NCI-H2081 (cell line): ENCODE measurements around the gene FOXP4.
"Not testable (repeated sequence)": the region's sequence is repeated elsewhere in the genome, so short reads cannot be mapped to it uniquely, and the experiment has no call there.

Experiments used
- DNase-seq, 2 experiments: peaks; one replicate each; lab custom pipeline; 2025; lab: John Stamatoyannopoulos, UW

The FOXP4 gene

GRCh38 chr6:41599015-41599851, 53.1 kb downstream of the FOXP4 start:
- peak in 1 of 2 experiments; percentile 30 for DNase-seq

DNA sequence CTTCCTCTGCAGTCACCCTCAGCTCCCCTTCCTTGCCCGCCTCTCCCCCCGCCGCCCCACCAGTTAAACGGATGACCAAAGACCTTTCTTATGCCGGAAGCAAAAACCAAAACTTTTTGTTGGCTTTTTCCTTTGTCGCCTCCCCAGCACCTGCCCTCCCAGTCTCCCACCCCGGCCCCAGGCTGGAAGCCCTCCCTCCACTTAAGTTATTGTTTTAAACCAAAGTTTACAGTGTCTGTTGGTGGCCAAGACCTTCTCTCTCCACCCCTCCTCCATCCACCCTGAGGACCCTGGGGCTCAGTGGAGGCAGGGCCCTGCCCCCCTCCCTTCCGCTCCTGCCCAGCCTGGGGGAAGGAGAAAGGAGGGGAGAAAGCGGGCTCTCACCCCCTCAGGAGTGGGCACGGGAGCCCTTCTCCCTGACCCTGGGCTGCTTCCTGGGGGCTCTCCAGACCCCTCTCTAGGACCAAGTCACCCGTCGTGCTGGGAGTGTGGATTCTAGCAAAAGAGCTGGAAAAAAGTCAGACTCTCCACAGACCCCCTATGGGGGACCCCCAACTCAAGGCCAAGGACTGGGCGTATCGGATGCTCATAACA, 53.8 kb downstream of the FOXP4 start:
- DNase-seq: no peak

GRCh38 chr6:41600499-41601247, 54.5 kb downstream of the FOXP4 start:
- DNase-seq: no peak

DNA sequence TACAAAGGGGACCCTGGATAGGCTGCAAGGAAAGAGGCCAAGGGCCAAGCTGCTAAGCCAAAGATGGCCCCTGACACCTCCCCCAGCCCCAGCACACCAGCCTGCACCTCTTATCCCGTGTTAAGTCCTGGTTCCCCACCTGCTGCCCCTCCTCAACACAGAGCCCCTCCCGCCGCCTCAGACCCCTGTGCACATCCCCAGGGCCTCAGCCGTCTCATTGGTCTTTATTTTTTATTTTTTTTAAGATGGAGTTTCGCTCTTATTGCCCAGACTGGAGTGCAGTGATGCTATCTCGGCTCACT, 55.0 kb downstream of the FOXP4 start:
- DNase-seq: no peak

GRCh38 chr6:41602422-41602743, 56.2 kb downstream of the FOXP4 start:
- DNase-seq: no peak

DNA sequence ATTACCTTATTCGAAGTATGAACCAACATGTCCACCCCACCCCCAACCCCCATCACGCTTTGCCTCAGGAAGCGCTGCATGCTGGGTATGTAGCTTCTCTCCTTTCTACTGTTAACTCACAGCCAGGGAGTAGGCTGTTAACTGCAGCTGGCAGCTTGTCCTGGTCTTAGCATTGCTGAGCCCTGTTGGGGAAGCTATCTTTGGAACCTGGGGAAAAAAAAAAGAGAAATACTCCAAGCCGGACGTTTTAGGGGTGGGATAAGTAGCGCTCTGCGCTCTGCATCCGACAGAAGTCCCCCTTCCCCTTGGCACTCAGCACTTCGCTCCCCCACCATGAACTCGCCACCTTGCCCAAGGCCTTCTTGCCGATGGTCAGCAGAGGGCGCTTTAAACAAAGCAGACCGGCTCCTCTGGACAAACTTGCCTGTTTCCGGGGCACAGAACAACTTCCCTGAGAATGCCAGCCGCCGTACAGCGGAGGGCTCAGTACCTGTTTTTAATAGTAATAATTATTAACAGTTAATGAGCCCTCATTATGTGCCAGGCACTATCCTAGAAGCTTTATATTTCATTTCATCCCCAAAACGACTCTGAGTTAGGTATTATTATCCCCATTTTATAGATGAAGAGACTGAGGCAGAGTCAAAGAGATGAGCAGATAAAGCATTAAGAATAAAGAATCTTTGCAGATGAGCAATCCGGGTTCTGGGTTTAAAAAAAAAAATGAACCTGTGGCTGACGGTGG, 56.9 kb downstream of the FOXP4 start:
- DNase-seq: peak; percentile 75 to 81

- no peak for DNase-seq
These were observed 57.8 kb downstream of the FOXP4 start for GRCh38 chr6:41604006-41604405.

- DNase-seq: no peak
These were observed 59.5 kb downstream of the FOXP4 start for GRCh38 chr6:41605649-41606048.

DNA sequence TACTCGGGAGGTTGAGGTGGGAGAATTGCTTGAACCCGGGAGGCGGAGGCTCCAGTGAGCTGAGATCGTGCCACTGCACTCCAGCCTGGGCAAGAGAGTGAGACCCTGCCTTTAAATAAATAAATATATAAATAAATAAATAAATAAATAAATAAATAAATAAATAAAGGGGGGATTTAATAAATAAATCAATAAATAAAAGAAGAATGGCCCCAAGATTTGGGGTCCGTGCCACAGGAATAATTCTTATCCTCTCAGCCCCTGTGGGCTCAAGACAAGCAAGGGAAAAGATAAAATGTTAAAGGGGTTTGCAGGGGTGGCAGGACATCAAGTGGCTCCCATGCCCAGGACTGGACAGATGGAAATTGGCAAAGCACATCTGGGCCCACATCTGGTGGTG, 60.9 kb downstream of the FOXP4 start:
- DNase-seq: no peak

DNA sequence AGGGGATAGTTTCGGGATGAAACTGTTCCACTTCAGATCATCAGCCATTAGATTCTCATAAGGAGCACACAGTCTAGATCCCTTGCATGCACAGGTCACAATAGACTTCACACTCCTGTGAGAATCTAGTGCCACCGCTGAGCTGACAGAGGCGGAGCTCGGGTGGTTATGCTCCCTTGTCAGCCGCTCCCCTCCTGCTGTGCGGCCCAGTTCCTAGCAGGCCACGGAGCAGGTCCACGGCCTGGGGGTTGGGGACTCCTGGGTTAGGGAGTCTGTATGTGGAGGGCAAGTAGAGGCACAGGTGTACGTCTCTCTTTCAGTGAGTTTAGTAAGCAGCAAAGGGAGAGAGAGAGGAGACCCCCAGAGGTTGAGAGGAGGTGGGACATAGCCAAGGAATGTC, 61.6 kb downstream of the FOXP4 start:
- DNase-seq: no peak

GRCh38 chr6:41608443-41609151, 62.4 kb downstream of the FOXP4 start:
- no peak for DNase-seq

DNA sequence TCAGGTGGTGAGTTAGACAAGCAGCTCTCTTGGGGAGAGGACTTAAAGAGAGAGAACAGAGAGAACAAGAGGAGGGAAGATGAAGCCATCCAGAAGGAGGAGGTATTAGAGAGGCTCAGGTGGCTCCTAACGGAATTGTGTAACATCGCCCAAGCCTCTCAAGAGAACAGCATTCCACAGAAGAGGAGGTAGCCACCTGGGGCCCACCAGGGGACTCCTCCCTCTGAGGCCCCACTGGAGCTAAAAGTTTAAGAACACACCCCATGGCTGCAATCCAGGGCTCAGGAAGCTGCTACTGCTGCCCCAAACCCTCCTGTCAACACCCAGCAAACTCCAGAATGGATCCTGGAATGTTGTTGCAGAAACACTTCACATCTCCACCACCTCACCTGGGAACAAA, 68.5 kb downstream of the FOXP4 start:
- DNase-seq: no peak

- no peak for DNase-seq
These were observed 69.1 kb downstream of the FOXP4 start for GRCh38 chr6:41615311-41615710.

DNA sequence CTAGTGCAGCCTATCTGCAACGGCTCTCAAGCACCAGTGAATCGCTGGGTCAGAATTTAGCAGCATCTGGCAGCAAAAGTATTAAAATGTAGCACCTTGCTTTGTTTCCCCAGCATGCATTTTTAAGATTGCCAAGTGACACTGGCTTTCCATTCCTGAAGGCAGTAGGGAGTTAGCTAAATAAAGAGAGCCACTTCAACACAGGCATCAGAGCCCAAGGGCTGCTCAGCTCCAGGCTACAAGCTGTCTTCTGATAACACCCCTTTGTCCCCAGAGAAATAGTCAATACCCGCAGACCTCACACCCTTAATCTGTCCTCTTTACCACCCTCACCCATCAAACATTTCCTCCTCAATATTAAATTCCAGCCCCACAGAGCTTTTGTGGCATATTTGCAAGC, 72.4 kb downstream of the FOXP4 start:
- DNase-seq: no peak

DNA sequence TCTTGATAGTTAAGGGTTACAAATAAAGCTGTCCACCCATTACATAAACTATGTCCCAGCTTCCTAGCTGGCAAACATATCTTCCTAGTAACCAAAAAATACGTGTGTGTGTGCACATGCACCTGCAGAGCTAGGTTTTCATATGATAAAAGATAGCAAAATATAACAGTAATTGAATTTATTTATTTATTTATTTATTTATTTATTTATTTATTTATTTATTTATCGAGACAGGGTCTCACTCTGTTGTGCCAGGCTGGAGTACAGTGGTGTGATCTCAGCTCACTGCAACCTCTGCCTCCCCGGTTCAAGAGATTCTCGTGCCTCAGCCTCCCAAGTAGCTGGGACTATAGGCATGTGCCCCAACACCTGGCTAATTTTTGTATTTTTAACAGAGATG, 73.0 kb downstream of the FOXP4 start:
- DNase-seq: not testable (repeated sequence)

DNA sequence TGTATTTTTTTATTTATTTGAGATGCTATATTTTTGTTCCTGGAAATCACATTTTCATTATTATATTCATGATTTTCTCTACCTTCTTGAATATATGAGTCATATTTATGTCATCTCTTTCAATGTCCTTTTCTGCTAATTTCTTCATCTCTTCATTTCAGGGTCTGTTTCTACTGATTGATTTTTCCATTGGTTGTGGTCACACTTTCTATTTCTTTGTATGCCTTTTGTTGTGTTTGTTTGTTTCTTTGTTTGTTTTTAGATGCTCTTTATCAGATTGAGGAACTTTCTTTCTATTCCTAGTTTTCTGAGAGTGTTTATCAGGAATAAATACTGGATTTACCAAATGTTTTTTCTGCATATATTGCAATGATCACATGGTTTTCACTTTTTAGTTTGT, 75.2 kb downstream of the FOXP4 start:
- DNase-seq: no peak

GRCh38 chr6:41621802-41622201, 75.6 kb downstream of the FOXP4 start:
- DNase-seq: no peak

- DNase-seq: no peak
These were observed 76.2 kb downstream of the FOXP4 start for GRCh38 chr6:41622206-41622988.

GRCh38 chr6:41623330-41623729, 77.1 kb downstream of the FOXP4 start:
- no peak for DNase-seq

DNA sequence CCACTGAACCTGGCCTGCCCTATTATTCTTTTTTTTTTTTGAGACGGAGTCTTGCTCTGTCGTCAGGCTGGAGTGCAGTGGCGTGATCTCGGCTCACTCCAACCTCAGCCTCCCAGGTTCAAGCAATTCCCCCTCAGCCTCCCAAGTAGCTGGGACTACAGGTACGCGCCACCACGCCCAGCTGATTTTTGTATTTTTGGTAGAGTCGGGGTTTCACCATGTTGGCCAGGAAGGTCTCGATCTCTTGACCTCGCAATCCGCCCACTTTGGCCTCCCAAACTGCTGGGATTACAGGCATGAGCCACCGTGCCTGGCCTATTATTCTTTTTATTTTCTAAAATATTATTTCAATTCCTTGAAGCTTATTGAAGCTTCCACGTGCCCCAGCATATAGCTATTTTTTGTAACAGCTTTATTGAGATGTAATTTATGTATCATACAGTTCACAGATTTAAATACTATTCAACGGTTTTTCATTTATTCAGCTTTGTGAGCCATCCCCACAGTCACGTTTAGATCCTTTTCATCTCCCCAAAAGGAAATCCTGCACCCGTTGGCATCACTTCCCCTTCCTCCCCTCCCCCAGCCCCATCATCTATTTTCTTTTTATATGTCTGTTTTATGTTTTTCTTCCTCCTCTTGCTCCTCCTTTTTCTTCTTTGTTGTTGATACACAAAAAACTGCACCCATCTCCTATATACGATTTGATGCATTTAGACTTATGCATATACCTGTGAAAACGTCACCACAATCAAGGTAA, 78.6 kb downstream of the FOXP4 start:
- DNase-seq: no peak
